ENCODE measurements around the gene MMP1.

GRCh38 chr11:102843489-102843888, 45.5 kb upstream of the MMP1 start, which contains the start of gene MMP3:
- TF ChIP-seq GATA2 (IDR thresholded peaks at IDR 0.05; ENCODE audit: low read depth, low read length) (no peak), GATA3 (IDR thresholded peaks at IDR 0.05; ENCODE audit: low read depth, low read length) (no peak)

Data from SH-SY5Y (cell line).